NCI-H774 (cell line): ENCODE results near the gene NOL9.
"Not testable (repeated sequence)": the region's sequence is repeated elsewhere in the genome, so short reads cannot be mapped to it uniquely, and the experiment has no call there.

Experiments
- DNase-seq: peaks from one replicate; lab custom pipeline; 2025; lab: John Stamatoyannopoulos, UW

The NOL9 gene

DNA sequence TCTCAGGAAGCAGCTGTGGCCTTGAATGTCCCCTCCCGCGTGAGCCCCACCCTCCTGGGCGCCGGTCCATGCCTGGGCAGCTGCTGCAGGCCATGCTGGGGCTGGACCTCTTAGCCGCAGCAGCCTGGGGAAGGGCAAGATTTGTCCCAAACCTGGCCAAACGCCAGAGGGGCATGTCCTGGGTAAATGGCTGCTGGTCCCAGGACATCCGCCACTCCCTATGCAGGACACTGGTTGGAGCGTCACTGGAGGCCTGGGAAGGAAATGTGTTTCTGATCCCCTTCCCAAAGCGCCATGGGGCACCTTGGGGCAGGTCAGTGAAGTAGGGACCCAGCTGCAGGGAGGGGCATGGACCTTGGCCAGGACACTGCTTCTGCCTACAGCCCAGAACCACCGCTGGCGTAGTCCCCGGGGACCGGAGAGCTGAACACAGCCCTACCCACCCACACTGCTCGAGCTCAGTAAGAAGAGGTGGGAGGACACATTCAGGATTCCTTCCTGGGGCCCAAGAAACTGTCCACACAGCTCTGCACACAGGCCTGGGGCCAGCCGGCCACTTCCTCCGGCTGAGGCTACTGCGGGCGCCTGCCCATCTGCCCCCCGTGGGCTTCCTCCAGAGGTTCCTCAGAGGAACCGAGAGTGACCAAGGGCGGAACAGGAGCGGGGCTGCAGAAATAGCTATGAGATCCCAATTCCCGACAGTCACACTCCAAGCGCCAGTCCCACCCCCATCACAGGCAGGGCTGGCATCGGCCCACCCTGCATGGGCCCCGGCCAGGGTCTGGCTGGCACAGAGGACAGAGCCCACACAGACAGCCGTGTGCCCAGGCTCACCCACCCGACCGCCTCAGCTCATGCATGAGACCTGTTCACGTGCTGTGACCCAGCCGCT, 52.1 kb downstream of the NOL9 start:
- no peak for DNase-seq

DNA sequence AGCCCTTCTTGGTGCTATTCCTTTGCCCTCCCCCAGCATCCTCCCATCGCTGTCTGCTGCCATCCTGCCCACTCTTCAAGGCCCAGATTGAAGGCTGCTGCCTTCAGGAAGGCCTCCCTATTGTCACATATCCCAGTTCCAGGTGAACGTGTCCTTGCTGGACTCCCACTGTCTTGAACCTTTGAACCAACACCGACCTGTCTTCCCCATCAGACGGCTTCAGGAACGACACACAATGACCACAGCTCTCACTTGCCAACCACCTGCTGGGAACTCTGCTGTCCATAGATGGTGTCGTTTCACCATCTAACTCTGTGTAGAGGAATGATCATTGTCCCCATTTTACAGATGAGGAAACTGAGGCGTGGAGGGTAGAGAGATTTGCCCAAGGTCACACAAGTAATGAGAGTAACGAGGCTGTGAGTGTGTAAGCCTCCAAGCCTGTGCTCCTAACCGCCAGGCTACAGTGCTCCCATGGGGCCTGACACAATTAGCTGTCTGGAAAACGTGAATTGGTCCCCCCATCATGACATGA, 53.0 kb downstream of the NOL9 start:
- DNase-seq: no peak

DNA sequence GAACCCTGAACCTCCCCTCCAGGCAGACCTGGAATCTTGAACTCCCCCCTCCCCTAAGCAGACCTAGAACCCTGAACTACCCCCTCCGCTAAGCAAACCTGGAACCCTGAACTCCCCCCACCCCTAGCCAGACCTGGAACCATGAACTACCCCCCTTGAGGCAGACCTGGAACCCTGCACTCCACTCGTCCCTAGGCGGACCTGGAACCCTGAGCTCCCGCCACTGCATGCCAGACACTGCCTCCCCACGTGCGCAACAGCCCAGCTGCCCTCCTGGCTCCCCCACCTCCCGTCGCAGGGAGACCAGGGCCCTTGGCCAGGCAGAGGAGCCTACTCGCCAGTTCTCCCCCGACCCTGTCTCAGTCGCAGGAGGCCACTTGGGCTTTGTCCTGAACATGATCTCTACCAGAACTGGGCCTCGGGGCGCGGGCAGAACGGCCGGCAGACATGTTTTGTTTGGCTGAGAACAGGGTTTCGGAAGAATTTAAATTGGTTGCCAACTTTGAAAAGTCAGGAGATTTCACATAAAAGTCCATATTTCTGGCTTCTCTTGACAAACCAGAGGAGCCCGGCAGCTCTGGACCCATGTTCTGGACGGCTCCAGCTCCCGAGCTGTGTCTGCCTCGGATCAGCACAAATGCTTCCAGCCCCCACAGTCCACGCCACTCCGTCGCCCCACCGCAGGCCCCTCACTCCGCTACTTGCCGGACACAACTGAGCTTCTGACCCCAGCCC, 53.6 kb downstream of the NOL9 start:
- DNase-seq: no peak

DNA sequence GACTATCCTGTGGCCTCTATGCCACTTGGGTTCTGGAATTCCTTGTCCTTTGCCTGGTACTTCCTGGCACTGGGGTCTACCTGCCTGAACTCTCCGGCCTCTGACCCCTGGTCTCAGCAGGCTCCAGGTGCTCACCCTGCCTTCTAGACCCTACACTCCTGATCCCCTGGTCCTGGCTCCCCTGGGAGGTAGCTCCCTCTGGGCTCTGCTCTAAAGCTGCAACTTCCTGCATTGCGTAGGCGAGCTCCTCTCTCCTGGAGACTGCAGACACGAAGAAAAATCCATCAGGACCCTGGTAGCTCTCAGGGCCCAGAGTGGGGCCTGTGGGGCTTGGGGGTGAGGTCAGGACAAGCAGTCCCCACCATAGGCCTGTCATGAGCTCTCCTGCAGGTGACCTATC, 55.0 kb downstream of the NOL9 start:
- no peak for DNase-seq

DNA sequence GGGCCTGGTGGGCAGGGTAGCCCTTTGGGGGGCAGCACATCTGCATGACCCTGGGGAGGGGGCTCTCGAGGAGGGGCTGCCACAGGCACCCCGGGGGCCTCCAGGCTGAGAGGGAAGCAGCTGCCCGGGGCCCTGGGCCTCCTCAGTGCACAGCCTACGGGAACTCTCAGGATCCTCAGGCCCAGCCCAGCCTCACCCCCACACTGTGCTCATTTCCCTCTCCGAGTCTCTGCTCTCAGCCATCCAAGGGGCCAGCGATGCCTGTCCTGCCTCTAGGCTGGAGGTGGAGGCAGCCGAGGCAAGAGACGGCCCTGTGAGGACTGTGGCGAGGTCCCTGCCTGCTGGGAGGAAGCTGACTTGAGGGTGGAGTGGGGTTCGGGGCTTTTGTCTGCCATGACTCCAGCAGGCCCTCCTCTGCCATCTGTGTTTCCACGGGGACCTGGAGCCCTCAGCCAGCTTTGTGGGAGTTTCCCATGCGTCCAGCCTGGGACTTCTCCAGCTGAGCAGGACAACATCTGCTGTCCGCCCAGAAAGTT, 55.7 kb downstream of the NOL9 start:
- no peak for DNase-seq

DNA sequence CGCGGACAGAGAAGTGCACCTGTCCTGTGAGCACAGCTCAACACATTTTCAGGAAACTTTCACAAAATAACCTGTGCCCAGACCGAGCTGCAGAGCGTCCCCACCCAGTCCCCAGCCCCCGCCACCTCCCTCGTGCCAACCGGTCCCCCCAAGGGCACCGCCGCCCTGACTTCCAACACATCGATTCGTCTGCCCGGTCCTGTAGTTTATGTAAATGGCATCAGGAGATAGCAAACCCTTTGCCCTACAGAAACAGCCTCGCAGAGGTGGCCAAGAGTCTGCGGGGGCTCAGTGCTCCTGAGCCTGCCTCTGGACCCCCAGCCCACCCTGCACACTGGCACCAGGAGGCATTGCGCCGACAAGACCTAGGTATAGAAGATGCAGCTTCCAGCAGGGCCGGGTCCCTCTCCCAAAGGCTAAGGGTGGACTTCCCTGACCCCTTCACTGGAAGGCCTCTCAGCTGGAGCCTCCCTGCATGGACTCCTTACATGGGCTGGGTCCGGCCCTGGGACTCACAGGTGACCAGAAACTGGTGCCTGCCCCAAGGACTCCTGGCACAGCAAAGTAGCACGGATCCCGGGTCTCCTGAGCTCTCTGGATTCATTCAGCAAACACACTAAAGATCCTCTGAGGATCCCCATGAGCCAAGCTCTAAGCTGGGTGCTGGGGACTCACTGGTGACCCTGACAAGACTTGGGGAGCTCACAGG, 56.3 kb downstream of the NOL9 start:
- no peak for DNase-seq

DNA sequence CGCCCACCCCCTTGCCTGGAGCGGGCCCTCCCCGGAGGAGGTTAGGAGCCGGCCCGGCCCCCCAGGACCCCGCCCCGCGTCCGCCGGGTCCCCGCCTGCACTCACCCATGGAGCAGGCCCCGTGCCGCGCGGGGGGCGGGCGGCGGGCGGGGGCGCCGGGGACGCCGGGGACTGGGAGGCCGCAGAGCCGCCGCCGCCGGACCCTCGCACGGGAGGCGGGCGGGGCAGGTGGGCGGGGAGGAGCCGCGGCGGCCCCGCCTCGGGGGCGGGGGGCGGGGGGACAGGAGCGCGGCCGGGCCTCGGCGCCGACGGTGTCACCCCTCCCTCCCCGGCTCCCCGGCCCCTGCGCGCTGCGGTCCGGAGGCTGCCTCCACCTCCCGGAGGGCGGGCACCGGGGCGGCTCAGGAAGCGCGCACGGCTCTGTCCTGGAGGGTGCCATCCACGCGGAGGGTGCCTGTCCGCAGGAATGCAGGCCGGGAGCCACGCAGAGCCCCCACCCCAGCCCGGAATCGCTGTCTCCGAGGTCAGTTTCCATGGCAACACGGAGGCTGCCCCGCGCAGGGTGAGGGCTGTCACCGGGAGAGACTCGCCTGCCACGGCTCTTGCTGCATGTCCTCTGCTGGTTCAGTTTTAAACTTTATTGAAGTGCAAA, 57.0 kb downstream of the NOL9 start:
- no peak for DNase-seq

DNA sequence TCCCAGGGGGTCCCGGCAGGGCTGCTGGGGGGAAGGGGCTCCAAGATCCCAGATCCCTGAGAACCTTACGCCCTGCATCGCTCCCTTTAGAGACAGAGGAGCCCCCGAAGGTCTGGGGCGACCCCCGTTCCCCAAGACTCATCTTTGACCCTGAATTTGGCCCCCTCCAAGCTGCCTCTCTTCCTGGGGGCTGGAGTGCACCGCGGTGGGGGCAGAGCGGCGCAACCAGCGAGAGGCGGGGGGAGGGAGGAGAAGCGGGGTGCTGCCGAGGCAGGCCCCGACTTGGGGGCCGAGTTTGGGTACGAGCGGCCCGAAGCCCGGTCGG, 57.5 kb downstream of the NOL9 start:
- DNase-seq: no peak

DNA sequence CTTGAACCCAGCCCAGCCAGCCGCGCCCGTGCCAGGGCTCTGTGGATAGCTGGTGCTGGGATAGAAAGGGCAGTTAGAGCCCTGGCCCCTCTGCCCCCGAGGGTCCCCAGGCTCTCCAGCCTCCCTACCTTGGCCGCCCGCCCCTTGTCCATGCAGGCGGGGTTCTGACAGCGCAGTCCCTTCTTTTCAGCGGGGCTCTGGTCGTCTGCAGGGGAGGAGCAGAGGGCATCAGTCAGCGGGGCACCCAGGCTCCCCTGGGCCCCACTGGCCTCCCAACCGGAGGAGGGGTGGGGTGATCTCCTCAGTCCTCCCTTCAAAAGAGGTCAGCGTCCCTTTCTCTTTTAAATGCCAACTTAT, 58.0 kb downstream of the NOL9 start:
- no peak for DNase-seq

DNA sequence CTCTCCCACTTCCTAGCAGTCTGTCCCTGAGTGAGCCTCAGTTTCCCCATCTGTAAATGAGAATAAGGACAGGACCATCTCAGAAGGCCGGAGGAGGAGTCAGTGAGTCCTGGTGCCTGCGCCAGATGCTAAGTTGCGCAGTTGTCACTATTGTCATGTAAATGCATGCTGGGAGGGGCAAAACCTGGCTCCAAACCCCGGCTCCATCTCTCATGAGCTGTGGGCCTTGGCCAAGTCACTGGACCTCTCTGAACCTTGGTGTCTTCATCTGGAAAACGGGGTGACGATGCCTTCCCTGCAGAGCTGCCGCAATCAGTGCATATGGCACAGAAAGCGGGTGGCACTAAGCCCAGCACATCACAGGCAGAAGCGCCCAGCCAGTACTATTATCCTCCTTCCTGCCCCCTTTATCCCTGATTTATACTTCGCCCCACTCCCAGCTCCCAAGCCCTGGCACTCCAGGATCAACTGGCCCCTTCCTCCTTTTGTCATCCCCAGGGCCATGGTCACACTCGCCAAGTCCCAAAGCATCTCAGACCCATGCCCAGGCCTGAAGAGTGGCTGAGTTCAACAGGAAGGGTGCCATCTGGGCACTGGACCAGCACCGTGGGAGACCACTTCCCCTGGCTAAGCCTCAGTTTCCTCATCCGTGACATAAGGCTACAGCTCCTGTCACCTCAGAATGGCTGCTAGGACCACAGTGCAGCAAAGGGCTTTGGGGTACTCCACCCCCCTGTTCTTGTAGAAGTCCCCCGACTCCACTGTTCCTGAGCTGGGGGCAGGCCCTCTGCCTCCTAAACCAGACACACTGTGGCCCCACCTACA, 58.6 kb downstream of the NOL9 start:
- no peak for DNase-seq

DNA sequence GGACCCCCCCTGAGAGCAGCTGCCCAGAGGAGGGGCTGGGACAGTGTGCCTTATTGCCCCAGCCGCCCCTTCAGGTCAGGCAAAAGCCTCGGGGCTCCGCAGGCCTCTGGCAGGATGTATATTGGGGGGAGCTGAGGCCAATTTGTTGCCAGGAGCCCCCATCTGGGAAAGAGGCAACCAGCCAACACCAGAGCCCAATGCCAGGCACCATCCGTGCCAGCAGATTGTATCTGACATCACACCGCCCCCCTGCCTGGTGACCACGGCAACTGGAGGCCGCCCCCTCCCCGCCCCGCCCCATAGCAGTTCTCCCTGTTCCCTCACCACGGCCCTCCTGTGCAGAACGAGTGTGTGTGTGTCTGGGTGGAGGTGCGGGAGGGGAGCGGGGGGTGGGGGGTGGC, 59.3 kb downstream of the NOL9 start:
- no peak for DNase-seq

DNA sequence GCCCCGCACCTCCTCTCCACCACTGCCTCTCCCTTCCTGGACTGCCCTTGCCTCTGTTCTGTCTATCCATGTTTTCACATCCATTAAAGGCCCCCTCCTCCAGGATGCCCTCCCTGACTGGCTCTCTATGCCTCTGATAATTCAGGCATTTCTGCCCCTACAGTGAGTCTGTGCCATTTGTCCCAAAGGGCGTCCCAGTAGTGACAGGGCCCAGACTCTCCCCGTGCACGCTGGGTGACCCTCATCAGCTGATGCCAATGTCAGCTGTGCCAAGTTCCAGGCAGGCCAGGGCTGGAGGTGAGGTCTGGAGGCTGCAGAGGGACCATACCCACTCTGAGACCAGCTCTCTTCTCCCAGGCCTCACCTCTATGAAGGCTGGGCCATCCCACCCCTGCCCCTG, 59.7 kb downstream of the NOL9 start:
- DNase-seq: no peak

DNA sequence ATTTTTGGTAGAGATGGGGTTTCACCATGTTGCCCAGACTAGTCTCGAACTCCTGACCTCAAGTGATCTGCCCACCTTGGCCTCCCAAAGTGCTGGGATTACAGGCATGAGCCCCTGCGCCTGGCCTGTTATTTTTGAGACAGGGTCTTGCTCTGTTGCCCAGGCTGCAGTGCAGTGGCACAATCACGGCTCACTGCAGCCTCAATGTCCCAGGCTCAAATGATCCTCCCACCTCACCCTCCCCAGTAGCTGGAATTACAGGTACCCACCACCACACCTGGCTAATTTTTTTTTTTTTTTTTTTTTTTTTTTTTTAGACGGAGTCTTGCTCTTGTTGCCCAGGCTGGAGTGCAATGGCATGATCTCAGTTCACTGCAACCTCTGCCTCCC, 60.5 kb downstream of the NOL9 start:
- not testable (repeated sequence) for DNase-seq

DNA sequence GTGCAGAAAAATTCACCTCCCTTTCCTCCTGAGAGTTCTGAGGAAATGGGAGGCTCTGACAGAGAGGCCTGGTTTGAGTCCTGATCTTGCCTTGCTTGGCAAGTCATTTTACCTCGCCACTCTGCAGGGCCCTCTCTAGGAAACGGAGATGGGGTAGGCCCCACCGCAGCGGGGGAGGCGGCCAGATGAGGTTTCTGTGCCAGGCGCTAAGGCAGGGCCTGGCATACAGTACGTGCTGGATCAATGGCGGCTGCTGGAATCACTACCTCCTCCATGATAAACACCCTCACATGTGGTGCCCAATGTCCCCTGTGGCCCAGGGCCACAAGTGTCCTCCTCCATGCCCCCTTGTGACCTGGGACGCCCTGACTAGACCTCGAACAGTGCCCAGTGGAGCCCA, 62.3 kb downstream of the NOL9 start:
- DNase-seq: no peak

DNA sequence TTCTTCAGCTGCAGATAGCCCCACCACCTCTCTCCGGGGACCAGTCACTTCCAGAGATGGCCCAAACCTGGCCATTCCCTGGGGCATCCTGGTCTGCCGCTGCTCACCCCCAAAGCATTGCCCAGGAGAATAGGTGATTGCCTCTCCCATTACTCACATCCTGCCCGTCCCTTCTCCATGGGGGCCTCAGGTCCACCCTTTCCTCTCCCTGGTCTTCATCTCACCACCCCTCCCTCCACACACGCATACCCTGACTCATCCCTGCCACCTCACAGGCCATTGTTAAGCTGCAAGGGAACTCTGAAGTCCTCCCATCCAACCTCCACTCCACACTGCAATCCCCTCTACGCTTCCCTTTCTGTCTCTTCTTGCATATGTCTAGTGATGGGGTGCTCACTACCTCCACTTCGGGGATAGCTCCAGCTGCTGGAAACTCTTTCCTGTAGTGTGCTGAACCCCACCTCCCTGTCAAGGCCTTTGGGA, 62.8 kb downstream of the NOL9 start, which contains the start of gene PLEKHG5:
Gene PLEKHG5 (minus strand): TSS at position 188 of the 483 bp plus-strand sequence. CDS start 14,096 bp downstream, outside the sequence.
- DNase-seq: no peak

DNA sequence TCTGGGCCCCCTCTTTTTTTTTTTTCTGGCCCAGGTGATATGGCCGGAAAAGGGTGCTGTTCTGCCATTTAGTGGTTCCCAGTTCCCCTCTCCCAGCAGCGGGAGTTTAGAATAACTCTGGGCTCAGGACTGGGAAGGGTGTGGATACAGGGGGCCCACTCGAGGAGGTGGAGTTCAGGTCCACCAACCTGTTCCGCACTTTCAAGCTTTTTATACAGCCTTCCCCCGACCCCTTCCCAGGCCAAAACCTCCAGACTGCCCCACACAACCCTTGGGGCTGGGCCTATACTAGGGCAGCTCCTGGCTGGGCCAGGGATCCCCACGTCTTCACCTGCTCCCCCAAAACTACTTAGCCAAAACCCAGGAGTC, 63.2 kb downstream of the NOL9 start:
- no peak for DNase-seq

DNA sequence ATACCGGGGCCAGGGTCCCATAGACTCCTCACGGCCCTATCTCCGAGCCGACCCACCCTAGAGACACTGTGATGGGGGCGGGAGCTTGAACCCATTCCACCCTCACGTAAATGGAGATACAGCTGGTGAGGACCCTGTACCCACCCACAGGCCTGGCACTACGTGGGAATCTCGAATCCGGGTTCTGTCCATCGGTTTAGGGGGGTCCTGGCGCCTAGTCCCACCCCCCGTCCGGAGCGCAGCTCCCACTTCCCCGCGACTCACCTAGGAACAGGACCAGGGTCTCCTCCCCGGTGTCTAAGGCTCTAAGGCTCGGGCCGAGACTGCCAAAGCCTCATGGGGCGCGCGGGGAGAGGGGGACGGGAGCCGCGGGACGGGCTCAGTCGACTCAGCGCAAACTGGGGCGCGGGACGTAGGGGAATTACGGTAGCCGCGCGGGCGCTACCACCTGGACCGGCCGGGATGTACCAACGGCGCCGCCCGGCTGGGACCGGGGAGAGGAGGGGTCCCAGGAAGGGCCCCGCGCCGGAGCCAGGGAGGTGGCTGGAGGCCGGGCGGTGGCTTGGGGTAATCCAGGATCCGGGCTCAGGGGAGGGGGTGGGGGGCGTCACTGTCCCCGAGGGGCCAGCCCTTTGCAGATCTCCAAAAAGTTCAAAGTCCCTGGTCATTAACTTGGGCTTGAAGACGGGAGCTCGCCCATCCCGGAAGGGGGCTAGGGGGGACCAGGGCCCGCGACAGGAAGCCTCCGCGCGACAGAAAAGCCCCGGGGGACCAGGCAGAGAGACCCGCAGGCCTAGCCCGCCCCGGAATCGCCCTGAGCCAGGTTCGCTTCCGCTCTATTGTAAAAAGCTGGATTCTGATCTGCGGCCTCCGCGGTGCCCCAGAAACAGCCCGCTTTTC, 63.9 kb downstream of the NOL9 start:
- no peak for DNase-seq

DNA sequence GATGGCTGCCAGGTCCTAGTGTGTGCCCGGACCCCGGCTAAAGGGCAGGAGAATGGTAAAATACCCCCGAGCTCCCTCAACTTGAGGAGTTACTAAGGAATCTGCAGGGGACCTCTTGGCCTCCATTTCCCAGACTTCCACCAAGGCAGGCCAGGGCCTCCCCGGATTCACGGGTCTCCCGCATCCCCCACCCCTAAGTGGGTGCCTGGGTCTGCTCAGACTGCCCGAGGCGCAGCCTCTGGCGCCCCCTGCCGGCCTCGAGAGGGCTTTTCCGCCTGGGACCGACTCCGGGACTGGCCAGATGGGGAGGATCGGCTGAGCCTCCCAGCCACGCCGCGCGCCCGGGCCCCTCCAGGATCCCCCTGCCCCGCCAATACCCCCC, 64.5 kb downstream of the NOL9 start:
- DNase-seq: peak; percentile 10

DNA sequence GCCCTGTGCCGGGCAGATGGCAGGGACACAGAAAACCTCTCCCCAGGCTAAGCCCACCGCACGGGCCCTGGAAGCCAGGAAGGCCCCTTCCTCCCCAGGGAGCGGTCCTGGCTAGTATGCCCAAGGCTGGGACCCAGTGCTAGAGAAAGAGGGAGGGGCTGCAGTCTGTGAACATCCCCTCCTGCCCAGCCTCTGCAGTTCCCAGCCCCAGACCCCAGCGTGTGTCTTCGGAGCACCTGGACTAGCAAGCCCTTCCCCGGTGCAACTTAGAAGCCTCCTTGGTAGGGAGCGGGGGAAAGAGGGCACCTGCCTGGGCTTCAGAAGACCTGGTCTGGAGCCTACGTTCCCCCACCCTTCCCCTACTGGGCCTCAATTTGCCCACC, 64.9 kb downstream of the NOL9 start:
- DNase-seq: no peak
